MCF 10A (cell line): Measurements from ENCODE around the gene EFCC1. TPM values are rescaled to one million over a fixed set of nuclear protein-coding genes. Genes with fewer than 3 reads are reported as not detected.

Experiments used
- total RNA-seq: library from RNA; stranded (reverse); gene quantifications from 2 replicates; pipeline ENCODE4 v1.2.3, GENCODE V29; 2022

Gene EFCC1
- total RNA-seq, 1 experiment from 2014 or later: not detected

Other genes starting within 250 kb of the EFCC1 start
- gene ACAD9, start 121.7 kb upstream of the EFCC1 start, total RNA-seq: 43.1 and 44.7 TPM in 2 replicates
- 0.10 and 0.16 TPM in 2 replicates for gene CFAP92, start 7.2 kb upstream of the EFCC1 start, total RNA-seq
- gene GP9, start 59.5 kb downstream of the EFCC1 start, total RNA-seq: not detected in 2 replicates
- gene RAB43, start 120.5 kb downstream of the EFCC1 start, total RNA-seq: 18.5 and 18.9 TPM in 2 replicates
- gene ISY1, start 159.8 kb downstream of the EFCC1 start, total RNA-seq: 52.5 and 57.8 TPM in 2 replicates
- gene CNBP, start 182.6 kb downstream of the EFCC1 start, total RNA-seq: 519 and 557 TPM in 2 replicates
- 225 and 298 TPM in 2 replicates for gene COPG1, start 248.3 kb downstream of the EFCC1 start, total RNA-seq